Small intestine (tissue), 7 donors: ENCODE measurements around the gene PRIMA1. TPM values are rescaled to one million over a fixed set of nuclear protein-coding genes. Genes with fewer than 3 reads are reported as not detected.

Experiments used
- DNase-seq, 2 donors: peaks; one replicate each; pipeline versions ENCODE4 v3.0.0 to v3.0.0-alpha.2; 2013
- FAIRE-seq: peaks from 2 replicates; lab custom pipeline; 2012; peaks lifted over from hg19 to GRCh38; lab: Jason Lieb, UNC
- H3K27ac ChIP-seq, 3 donors: one replicate each; pipeline ENCODE4 v1.5.1; 2013; ENCODE audit warnings: low read length in 2 of 3, mild to moderate bottlenecking in 2 of 3, control low read depth in 1 of 3, inconsistent platforms in 1 of 3, low read depth in 1 of 3, moderate library complexity in 1 of 3
- H3K27me3 ChIP-seq, 3 donors: one replicate each; pipeline ENCODE4 v1.6.1; 2013; ENCODE audit warnings: low read length in 3 of 3, inconsistent platforms in 1 of 3; ENCODE audit not compliant: control insufficient read depth in 3 of 3, insufficient read depth in 3 of 3
- H3K36me3 ChIP-seq, 3 donors: one replicate each; pipeline ENCODE4 v1.6.1; 2013; ENCODE audit warnings: low read length in 3 of 3, inconsistent platforms in 1 of 3, low read depth in 1 of 3, mild to moderate bottlenecking in 1 of 3, moderate library complexity in 1 of 3; ENCODE audit not compliant: control insufficient read depth in 3 of 3, insufficient read depth in 2 of 3
- H3K4me1 ChIP-seq, 3 donors: one replicate each; pipeline ENCODE4 v1.6.1; 2013; ENCODE audit warnings: low read length in 2 of 3, inconsistent platforms in 1 of 3, low read depth in 1 of 3, mild to moderate bottlenecking in 1 of 3, moderate library complexity in 1 of 3; ENCODE audit not compliant: control insufficient read depth in 3 of 3, insufficient read depth in 2 of 3
- H3K4me3 ChIP-seq, 3 donors: one replicate each; pipeline ENCODE4 v1.5.1; 2013; ENCODE audit warnings: low read length in 3 of 3, control low read depth in 1 of 3, inconsistent platforms in 1 of 3, low read depth in 1 of 3, mild to moderate bottlenecking in 1 of 3, moderate library complexity in 1 of 3
- H3K9me3 ChIP-seq, 2 donors: one replicate each; pipeline ENCODE4 v1.6.1; 2013; ENCODE audit warnings: low read depth in 1 of 2, low read length in 1 of 2; ENCODE audit not compliant: control insufficient read depth in 2 of 2, insufficient read depth in 1 of 2
- WGBS, 3 donors: extraction: QIAGEN DNeasy Blood & Tissue Kit; methylation state at CpG; one replicate each; pipeline ENCODE4 v1.1.7; 2013; 5-methylcytosine and 5-hydroxymethylcytosine counted together
- polyA plus RNA-seq, 4 donors: library from polyadenylated mRNA; stranded (reverse) in 3 of 4; unstranded in 1 of 4; fragments of 200-250 nt in 3 of 4; fragments of 120-200 nt in 1 of 4; gene quantifications; one replicate each; pipeline versions ENCODE4 v1.2.1 to v1.2.3, GENCODE V29; 2013
- donor health status: healthy with polysubstance abuse.
- donor health status: control.
- donor health status: control.
- donor health status: Bipolar disorder and iron deficiency.
- donor health status: healthy.

PRIMA1 gene
- polyA plus RNA-seq, 4 donors, result 0.22 to 10.4 (median 1.5) TPM

- 75 to 90% (median 87%) methylated on average over 15 of the region's 15 CpGs for WGBS, 3 donors
- Histone ChIP-seq H3K9me3 (no peaks in the 10 kb centered on the region), H3K4me1 (peaks cover 0 to 2% (median 0%) of the 10 kb centered on the region in 3 donors), H3K27me3 (no peaks in the 10 kb centered on the region), H3K27ac (no peak overlapping the region), H3K4me3 (no peak overlapping the region), H3K36me3 (no peaks in the 10 kb centered on the region)
- no peak for DNase-seq
- no peak for FAIRE-seq
These were observed 15.4 kb upstream of the PRIMA1 start for GRCh38 chr14:93803408-93804318.

GRCh38 chr14:93799989-93800921 is 12.0 kb upstream of the PRIMA1 start:
- DNase-seq, result peak in 1 of 2 donors; percentile 5
- no peaks in the 10 kb centered on the region for H3K9me3 ChIP-seq
- H3K4me1 ChIP-seq, result peaks cover 0 to 2% (median 0%) of the 10 kb centered on the region in 3 donors
- peak overlapping the region in 1 of 3 donors; percentile 14 for H3K27ac ChIP-seq
- H3K36me3 ChIP-seq, result no peaks in the 10 kb centered on the region
- WGBS, 3 donors, result 38 to 59% (median 45%) methylated on average over 8 of the region's 8 CpGs
- FAIRE-seq, result no peak
- no peak overlapping the region for H3K4me3 ChIP-seq
- no peaks in the 10 kb centered on the region for H3K27me3 ChIP-seq

- FAIRE-seq (no peak), DNase-seq (no peak)
- Histone ChIP-seq H3K4me3 (no peak overlapping the region), H3K27me3 (peaks cover 0 to 2% (median 0%) of the 10 kb centered on the region in 3 donors), H3K9me3 (no peaks in the 10 kb centered on the region), H3K4me1 (peaks cover 0 to 2% (median 0%) of the 10 kb centered on the region in 3 donors), H3K36me3 (no peaks in the 10 kb centered on the region), H3K27ac (peak overlapping the region in 1 of 3 donors; percentile 14)
- WGBS, 3 donors, result 57 to 64% (median 61%) methylated on average over 4 of the region's 4 CpGs
These were observed 11.3 kb upstream of the PRIMA1 start for GRCh38 chr14:93799617-93799988.

GRCh38 chr14:93797536-93797935 is 9.3 kb upstream of the PRIMA1 start:
- DNase-seq, result no peak
- 82 to 88% (median 88%) methylated on average over 12 of the region's 12 CpGs for WGBS, 3 donors
- Histone ChIP-seq H3K36me3 (no peaks in the 10 kb centered on the region), H3K4me3 (no peak overlapping the region), H3K4me1 (peaks cover 0 to 2% (median 0%) of the 10 kb centered on the region in 3 donors), H3K27ac (no peak overlapping the region), H3K27me3 (peaks cover 0 to 2% (median 0%) of the 10 kb centered on the region in 3 donors), H3K9me3 (no peaks in the 10 kb centered on the region)
- no peak for FAIRE-seq

GRCh38 chr14:93797071-93797470 is 8.8 kb upstream of the PRIMA1 start:
- Histone ChIP-seq H3K27ac (no peak overlapping the region), H3K4me1 (peaks cover 0 to 2% (median 0%) of the 10 kb centered on the region in 3 donors), H3K4me3 (no peak overlapping the region), H3K27me3 (peaks cover 0 to 2% (median 0%) of the 10 kb centered on the region in 3 donors), H3K9me3 (no peaks in the 10 kb centered on the region), H3K36me3 (no peaks in the 10 kb centered on the region)
- no peak for FAIRE-seq
- no peak for DNase-seq
- WGBS, 3 donors, result 68 to 85% (median 83%) methylated on average over 4 of the region's 4 CpGs

GRCh38 chr14:93794756-93795155 is 6.5 kb upstream of the PRIMA1 start:
- no peak for FAIRE-seq
- H3K27ac ChIP-seq, result no peak overlapping the region
- H3K4me1 ChIP-seq, result no peaks in the 10 kb centered on the region
- no peak for DNase-seq
- WGBS, 3 donors, result 88 to 94% (median 90%) methylated on average over 5 of the region's 5 CpGs
- H3K27me3 ChIP-seq, result peaks cover 0 to 11% (median 2%) of the 10 kb centered on the region in 3 donors
- no peaks in the 10 kb centered on the region for H3K36me3 ChIP-seq
- no peaks in the 10 kb centered on the region for H3K9me3 ChIP-seq
- no peak overlapping the region for H3K4me3 ChIP-seq

- Histone ChIP-seq H3K27me3 (peaks cover under 1 to 21% (median 2%) of the 10 kb centered on the region in 3 donors), H3K4me3 (no peak overlapping the region), H3K9me3 (no peaks in the 10 kb centered on the region), H3K36me3 (no peaks in the 10 kb centered on the region), H3K4me1 (no peaks in the 10 kb centered on the region), H3K27ac (no peak overlapping the region)
- FAIRE-seq, result no peak
- no peak for DNase-seq
- 53 to 76% (median 68%) methylated on average over 10 of the region's 10 CpGs for WGBS, 3 donors
These were observed 5.5 kb upstream of the PRIMA1 start for GRCh38 chr14:93793555-93794324.
